ENCODE data around the gene BRINP3.
"Not testable (repeated sequence)": the region's sequence is repeated elsewhere in the genome, so short reads cannot be mapped to it uniquely, and the experiment has no call there.

The BRINP3 gene

DNA sequence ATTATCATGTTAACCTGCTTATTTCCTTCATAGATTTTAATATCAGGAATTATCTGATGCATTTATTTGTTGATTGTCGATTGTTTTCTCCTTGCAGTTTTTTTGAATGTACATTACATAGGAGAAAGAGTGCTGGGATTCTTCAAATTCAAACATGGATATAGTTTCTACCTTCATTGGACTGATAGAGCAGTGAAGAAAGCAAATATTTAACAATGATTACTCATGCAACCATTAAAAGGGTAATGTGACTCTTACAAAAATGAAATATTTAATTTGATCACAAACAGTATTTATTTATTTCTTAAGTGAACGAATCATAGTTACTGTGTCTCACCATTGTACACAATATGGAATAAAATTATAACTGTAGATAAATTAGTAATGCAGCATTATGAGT, 350.9 kb downstream of the BRINP3 start:
- no peak for DNase-seq (ENCODE audit: low read depth in 2 of 2, low spot score in 1 of 2)

DNA sequence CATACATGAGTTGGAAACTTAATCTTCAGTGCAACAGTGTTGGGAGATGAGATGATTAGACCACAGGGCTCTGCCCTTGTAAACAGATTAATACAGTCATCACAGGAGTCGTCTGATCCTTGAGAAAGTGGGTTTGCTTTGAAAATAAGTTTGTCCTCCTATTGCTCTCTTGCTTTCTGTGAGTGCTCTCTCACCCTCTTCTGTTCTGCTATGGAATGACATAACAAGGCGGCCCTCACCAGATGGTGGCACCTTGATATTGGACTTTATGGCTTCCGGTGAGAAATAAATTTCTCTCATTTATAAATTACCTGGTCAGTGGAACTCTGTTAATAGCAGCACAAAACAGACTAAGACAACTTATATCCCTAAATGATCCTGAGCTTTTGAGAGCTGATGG, 353.6 kb downstream of the BRINP3 start:
- DNase-seq (ENCODE audit: low read depth in 2 of 2, low spot score in 1 of 2): no peak

GRCh38 chr1:190120564-190120963, 357.1 kb downstream of the BRINP3 start:
- not testable (repeated sequence) for DNase-seq (ENCODE audit: low read depth in 2 of 2, low spot score in 1 of 2)

- no peak for DNase-seq (ENCODE audit: low read depth in 2 of 2, low spot score in 1 of 2)
These were observed 358.0 kb downstream of the BRINP3 start for GRCh38 chr1:190119683-190120082.

GRCh38 chr1:190116921-190117320, 360.7 kb downstream of the BRINP3 start:
- DNase-seq (ENCODE audit: low read depth in 2 of 2, low spot score in 1 of 2): no peak

- DNase-seq (ENCODE audit: low read depth in 2 of 2, low spot score in 1 of 2): no peak
These were observed 372.7 kb downstream of the BRINP3 start for GRCh38 chr1:190104961-190105360.

GRCh38 chr1:190102757-190103326, 374.8 kb downstream of the BRINP3 start:
- no peak for DNase-seq (ENCODE audit: low read depth in 2 of 2, low spot score in 1 of 2)

GRCh38 chr1:190101756-190102155, 375.9 kb downstream of the BRINP3 start:
- no peak for DNase-seq (ENCODE audit: low read depth in 2 of 2, low spot score in 1 of 2)

- DNase-seq (ENCODE audit: low read depth in 2 of 2, low spot score in 1 of 2): no peak
These were observed 378.9 kb downstream of the BRINP3 start for GRCh38 chr1:190098756-190099155.

DNA sequence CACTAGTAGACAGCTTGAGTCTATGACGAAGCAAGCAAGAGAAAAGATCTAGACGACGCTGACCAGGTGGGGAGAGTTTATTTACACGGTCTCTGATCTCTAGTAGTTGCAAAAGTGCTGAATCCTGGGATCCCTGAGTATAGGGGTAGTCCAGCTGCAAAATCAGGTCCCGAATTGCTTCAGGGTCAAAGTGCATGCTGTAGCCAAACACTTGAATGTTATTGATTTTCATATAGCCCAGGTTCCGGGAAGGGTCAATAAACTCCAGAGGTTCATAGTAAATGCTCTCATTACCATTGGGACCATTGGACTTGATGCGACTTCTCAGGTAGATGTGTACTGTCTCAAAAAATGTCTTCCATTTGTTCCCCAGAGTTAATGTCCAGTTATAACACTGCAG, 379.6 kb downstream of the BRINP3 start:
- DNase-seq (ENCODE audit: low read depth in 2 of 2, low spot score in 1 of 2): no peak

DNA sequence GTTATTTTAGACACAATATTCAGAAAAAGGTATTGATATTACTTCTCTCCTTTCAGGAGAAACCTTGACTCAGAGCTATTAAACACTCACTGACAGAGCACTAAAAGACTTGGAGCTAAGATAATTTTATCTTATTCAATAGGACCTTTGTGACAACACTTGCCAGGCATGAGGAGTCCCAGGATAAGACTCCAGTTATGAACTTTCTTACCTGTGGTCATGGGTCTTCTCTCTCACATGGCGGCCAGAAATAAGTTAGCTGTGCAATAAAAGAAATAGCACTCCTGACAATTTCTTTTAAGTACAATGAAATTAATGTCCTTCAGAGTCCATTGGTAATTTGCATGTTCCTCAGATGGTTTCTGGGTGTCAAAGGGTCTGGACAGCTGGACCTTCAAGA, 382.1 kb downstream of the BRINP3 start:
- DNase-seq (ENCODE audit: low read depth in 2 of 2, low spot score in 1 of 2): no peak

- no peak for DNase-seq (ENCODE audit: low read depth in 2 of 2, low spot score in 1 of 2)
These were observed 393.1 kb downstream of the BRINP3 start for GRCh38 chr1:190084552-190084951.

DNA sequence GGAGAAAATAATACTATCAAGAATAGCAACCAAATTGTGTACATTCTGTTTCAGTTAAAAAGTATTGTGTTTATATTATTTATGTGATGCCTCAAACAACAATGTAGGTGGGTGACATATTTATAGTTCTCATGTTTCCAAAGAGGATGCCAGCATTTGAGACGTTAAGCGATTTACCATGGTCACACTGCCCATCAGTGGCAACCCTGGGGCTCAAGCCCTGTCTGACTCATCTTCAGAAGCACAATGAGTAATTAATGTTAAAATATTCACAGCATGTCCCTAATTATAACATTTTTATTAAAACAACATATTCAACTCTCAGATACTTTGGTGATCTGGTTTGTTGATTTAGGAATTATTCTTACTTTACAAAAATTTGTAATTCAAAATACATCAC, 409.4 kb downstream of the BRINP3 start:
- no peak for DNase-seq (ENCODE audit: low read depth in 2 of 2, low spot score in 1 of 2)

- no peak for DNase-seq (ENCODE audit: low read depth in 2 of 2, low spot score in 1 of 2)
These were observed 410.1 kb downstream of the BRINP3 start for GRCh38 chr1:190067592-190067991.

- DNase-seq (ENCODE audit: low read depth in 2 of 2, low spot score in 1 of 2): no peak
These were observed 411.7 kb downstream of the BRINP3 start for GRCh38 chr1:190066011-190066410.

GRCh38 chr1:190049314-190049713, 428.4 kb downstream of the BRINP3 start:
- DNase-seq (ENCODE audit: low read depth in 2 of 2, low spot score in 1 of 2): no peak
